HL-60 (cell line): ENCODE results near the gene ZNF350.
"Not testable (repeated sequence)": the region's sequence is repeated elsewhere in the genome, so short reads cannot be mapped to it uniquely, and the experiment has no call there.

Experiments
- DNase-seq, 2 experiments: peaks; one replicate each; pipeline ENCODE4 v3.0.0-alpha.2; 2010 to 2020; ENCODE audit warnings: low read depth in 1 of 2, low spot score in 1 of 2
- H3K27ac ChIP-seq: fragments of 250-450 bp; sonication (Bioruptor Pico); replicated peaks from 2 replicates; pipeline ENCODE4 v1.5.1; 2020; ENCODE audit warnings: mild to moderate bottlenecking, moderate library complexity
- H3K27me3 ChIP-seq: fragments of 250-450 bp; sonication (Bioruptor Pico); 2 replicates; pipeline ENCODE4 v1.5.1; 2021; ENCODE audit warnings: mild to moderate bottlenecking, moderate library complexity; ENCODE audit not compliant: insufficient read depth, poor library complexity, severe bottlenecking
- H3K4me3 ChIP-seq: replicated peaks from 2 replicates; pipeline ENCODE4 v1.5.1; 2011; ENCODE audit warnings: mild to moderate bottlenecking, control low read depth, low read length; ENCODE audit not compliant: insufficient read depth
- GABPA ChIP-seq: IDR thresholded peaks from 2 replicates; pipeline ENCODE4 v1.6.1; 2012; ENCODE audit warnings: low read depth
- POLR2AphosphoS5 ChIP-seq: IDR thresholded peaks from 2 replicates; pipeline ENCODE4 v1.6.1; 2012; ENCODE audit warnings: low read depth
- REST ChIP-seq: IDR thresholded peaks from 2 replicates; pipeline ENCODE4 v1.6.1; 2012; ENCODE audit warnings: low read depth; ENCODE audit not compliant: insufficient replicate concordance
- SPI1 ChIP-seq: IDR thresholded peaks from 2 replicates; pipeline ENCODE4 v1.6.1; 2012; ENCODE audit warnings: low read depth, mild to moderate bottlenecking, borderline replicate concordance
- TF ChIP-seq, protein P1 (sequence below): IDR thresholded peaks from one replicate; pipeline ENCODE4 v1.5.1; 2011; ENCODE audit warnings: low read length, control low read depth, inconsistent platforms; ENCODE audit not compliant: insufficient read depth

ZNF350 gene

DNA sequence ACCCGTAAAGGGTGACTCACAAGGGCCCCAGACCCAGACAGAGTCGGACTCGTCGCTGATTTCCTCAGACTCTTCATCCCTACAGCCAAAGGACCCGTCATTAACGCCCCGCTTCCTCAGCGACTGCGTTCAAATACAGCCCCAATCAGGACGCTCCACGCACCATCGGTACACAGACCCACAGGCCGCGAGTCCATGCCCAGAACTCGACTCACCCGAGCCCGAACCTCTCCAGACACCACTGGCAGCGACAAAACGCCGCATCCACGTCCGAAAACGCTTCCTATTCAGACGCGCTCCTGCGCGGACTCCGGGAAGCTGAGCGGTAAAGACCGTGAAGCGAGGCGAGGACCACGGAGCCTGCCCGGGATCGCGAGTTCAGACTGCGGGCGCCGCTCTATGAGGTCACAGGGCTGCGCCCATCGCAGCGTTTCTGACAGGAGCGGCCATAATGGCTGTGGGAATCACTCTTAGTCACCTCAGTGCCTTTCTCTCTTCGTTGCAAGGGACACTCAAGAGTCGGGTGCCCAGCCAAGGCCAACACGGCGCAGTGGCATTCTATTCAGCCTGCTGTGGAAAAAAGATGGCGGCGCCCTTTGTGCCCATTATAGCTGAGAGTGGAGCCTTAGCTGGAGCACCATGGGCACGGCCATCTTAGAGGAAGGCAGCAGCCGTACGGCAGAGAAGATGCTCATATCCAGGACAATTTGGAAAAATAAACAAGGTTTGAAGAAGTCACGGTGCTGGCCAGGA is 41.6 kb upstream of the ZNF350 start, which contains the start of gene ZNF614:
ZNF614 (minus strand) TSS at position 353 of the 753 bp plus-strand sequence. CDS start 2,634 bp downstream, outside the sequence.
- H3K27me3 ChIP-seq, result no peaks in the 10 kb centered on the region
- peak within 1 kb of the TSS; percentile 59 for H3K4me3 ChIP-seq
- TF ChIP-seq, protein P1, sequence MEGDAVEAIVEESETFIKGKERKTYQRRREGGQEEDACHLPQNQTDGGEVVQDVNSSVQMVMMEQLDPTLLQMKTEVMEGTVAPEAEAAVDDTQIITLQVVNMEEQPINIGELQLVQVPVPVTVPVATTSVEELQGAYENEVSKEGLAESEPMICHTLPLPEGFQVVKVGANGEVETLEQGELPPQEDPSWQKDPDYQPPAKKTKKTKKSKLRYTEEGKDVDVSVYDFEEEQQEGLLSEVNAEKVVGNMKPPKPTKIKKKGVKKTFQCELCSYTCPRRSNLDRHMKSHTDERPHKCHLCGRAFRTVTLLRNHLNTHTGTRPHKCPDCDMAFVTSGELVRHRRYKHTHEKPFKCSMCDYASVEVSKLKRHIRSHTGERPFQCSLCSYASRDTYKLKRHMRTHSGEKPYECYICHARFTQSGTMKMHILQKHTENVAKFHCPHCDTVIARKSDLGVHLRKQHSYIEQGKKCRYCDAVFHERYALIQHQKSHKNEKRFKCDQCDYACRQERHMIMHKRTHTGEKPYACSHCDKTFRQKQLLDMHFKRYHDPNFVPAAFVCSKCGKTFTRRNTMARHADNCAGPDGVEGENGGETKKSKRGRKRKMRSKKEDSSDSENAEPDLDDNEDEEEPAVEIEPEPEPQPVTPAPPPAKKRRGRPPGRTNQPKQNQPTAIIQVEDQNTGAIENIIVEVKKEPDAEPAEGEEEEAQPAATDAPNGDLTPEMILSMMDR, result no peak
- TF ChIP-seq POLR2AphosphoS5, result peak; percentile 90
- TF ChIP-seq SPI1, result no peak
- TF ChIP-seq REST, result peak; percentile 26
- TF ChIP-seq GABPA, result no peak
- peak; percentile 80 to 89 for DNase-seq
- peak within 1 kb of the TSS; percentile 91 for H3K27ac ChIP-seq

DNA sequence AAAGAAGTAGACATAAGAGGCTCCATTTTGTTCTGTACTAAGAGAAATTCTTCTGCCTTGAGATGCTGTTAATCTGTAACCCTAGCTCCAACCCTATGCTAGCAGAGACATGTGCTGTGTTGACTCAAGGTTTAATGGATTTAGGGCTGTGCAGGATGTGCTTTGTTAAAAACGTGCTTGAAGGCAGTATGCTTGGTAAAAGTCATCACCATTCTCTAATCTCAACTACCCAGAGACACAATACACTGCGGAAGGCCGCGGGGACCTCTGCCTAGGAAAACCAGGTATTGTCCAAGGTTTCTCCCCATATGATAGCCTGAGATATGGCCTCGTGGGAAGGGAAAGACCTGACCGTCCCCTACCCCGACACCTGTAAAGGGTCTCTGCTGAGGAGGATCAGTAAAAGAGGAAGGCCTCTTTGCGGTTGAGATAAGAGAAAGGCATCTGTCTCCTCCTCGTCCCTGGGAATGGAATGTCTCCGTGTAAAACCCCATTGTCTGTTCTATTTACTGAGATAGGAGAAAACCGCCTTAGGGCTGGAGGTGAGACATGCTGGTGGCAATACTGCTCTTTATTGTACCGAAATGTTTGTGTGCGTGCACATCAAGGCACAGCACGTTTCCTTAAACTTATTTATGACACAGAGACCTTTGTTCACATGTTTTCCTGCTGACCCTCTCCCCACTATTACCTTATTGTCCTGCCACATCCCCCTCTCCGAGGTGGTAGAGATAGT is 39.8 kb upstream of the ZNF350 start:
- H3K27ac ChIP-seq, H3K27me3 ChIP-seq, DNase-seq, H3K4me3 ChIP-seq: not testable (repeated sequence)

GRCh38 chr19:52024478-52024877 is 37.8 kb upstream of the ZNF350 start:
- H3K4me3 ChIP-seq, DNase-seq, H3K27me3 ChIP-seq, H3K27ac ChIP-seq: not testable (repeated sequence)

DNA sequence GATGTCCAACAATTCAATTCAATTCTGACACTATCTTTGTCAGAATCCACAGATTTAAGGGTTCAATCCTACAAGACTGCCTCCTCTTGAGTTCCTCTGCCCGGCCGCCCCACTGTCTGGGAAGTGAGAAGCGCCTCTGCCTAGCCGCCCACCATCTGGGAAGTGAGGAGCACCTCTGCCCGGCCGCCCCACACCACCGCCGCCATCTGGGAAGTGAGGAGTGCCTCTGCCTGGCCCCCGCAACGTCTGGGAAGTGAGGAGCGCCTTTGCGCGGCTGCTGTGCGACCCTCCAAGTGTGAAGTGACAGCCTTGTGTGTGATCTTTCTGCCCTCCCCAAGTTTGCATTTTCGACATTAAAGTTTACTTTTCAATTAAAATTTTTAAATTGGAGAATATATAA is 35.6 kb upstream of the ZNF350 start:
- Histone ChIP-seq H3K27ac (no peak overlapping the region), H3K4me3 (no peak overlapping the region), H3K27me3 (no peaks in the 10 kb centered on the region)
- TF ChIP-seq SPI1 (no peak), REST (no peak), POLR2AphosphoS5 (no peak), GABPA (no peak)
- TF ChIP-seq, protein P1, result no peak
- DNase-seq, result no peak
